ENCODE results near the gene DPEP2NB. TPM values are rescaled to one million over a fixed set of nuclear protein-coding genes. Genes with fewer than 3 reads are reported as not detected.
A peak's percentile ranks its signal among the peaks of the same experiment; 100 is the strongest.

DPEP2NB gene
- total and polyA plus RNA-seq, 8 donors = not detected

- H3K4me1 ChIP-seq = peaks cover 9 to 51% of the 10 kb centered on the region in 2 donors
- peak; percentile 98 for ATAC-seq
- TF ChIP-seq CTCF (IDR thresholded peaks at IDR 0.05) = peak; percentile 99
- peak overlapping the region; percentile 78 to 89 for H3K27ac ChIP-seq
- peaks cover 0 to 4% of the 10 kb centered on the region in 2 donors for H3K36me3 ChIP-seq
- intact Hi-C loops (cut with DNase I) = no loop called here
- peak overlapping the region; percentile 17 to 37 for H3K4me3 ChIP-seq
- H3K9me3 ChIP-seq = no peaks in the 10 kb centered on the region
- H3K27me3 ChIP-seq = no peaks in the 10 kb centered on the region
- peak; percentile 57 to 97 (median 82) for DNase-seq
Measured at GRCh38 chr16:67993207-67994039, 22.3 kb downstream of the DPEP2NB start.

- H3K36me3 ChIP-seq = peaks cover 0 to 4% of the 10 kb centered on the region in 2 donors
Measured at GRCh38 chr16:67992661-67993206, 23.0 kb downstream of the DPEP2NB start.

DNA sequence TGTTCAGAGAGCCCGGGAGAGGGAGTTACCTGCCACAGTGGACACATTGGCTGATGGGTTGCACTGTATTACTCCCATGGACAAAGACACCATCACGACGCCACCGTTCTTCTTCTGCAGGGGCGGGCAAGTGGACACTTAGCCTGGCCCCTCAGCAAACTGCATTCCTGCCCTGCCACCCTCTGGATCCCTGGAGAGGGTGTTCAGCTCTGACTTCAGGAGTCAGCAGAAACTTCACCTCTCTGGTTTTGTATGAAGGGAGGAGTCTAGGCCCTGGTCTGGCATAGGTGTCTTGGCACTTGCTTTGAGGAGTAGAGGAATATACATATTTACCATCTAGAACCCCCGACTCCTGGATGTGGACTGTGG is 25.7 kb downstream of the DPEP2NB start:
- Histone ChIP-seq H3K27me3 (no peaks in the 10 kb centered on the region), H3K4me1 (peaks cover 9 to 40% of the 10 kb centered on the region in 2 donors), H3K9me3 (no peaks in the 10 kb centered on the region), H3K36me3 (peaks cover 0 to 4% of the 10 kb centered on the region in 2 donors), H3K27ac (no peak overlapping the region), H3K4me3 (no peak overlapping the region)
- no peak for TF ChIP-seq CTCF (IDR thresholded peaks at IDR 0.05)
- DNase-seq (no peak), ATAC-seq (no peak)
- intact Hi-C loops (cut with DNase I) = no loop called here

More at GRCh38 chr16:67992661-67993206, 23.0 kb downstream of the DPEP2NB start:
- ATAC-seq (no peak), DNase-seq (no peak)
- Histone ChIP-seq H3K4me1 (peaks cover 9 to 44% of the 10 kb centered on the region in 2 donors), H3K27ac (peak overlapping the region in 1 of 2 donors; percentile 89), H3K4me3 (peak overlapping the region in 1 of 2 donors; percentile 17), H3K27me3 (no peaks in the 10 kb centered on the region), H3K9me3 (no peaks in the 10 kb centered on the region)
- intact Hi-C loops (cut with DNase I) = no loop called here
- no peak for TF ChIP-seq CTCF (IDR thresholded peaks at IDR 0.05)

GRCh38 chr16:67989322-67990017 is 26.2 kb downstream of the DPEP2NB start:
- TF ChIP-seq CTCF (IDR thresholded peaks at IDR 0.05) = no peak
- Histone ChIP-seq H3K4me1 (peaks cover 13 to 42% of the 10 kb centered on the region in 2 donors), H3K4me3 (no peak overlapping the region), H3K27ac (no peak overlapping the region), H3K27me3 (no peaks in the 10 kb centered on the region), H3K9me3 (no peaks in the 10 kb centered on the region), H3K36me3 (peaks cover 0 to 4% of the 10 kb centered on the region in 2 donors)
- intact Hi-C loops (cut with DNase I) = loop anchor here in 1 of 2 donors (10.0 kb wide), 1 partner anchor 55 kb away; no protein-coding TSS in a partner anchor
- ATAC-seq (no peak), DNase-seq (no peak)

GRCh38 chr16:67988675-67989074 is 27.0 kb downstream of the DPEP2NB start:
- ATAC-seq (no peak), DNase-seq (no peak)
- H3K27ac ChIP-seq = no peak overlapping the region
- no peaks in the 10 kb centered on the region for H3K9me3 ChIP-seq
- intact Hi-C loops (cut with DNase I) = loop anchor here in 1 of 2 donors (10.0 kb wide), 1 partner anchor 56 kb away; no protein-coding TSS in a partner anchor
- H3K36me3 ChIP-seq = peaks cover 0 to 4% of the 10 kb centered on the region in 2 donors
- no peaks in the 10 kb centered on the region for H3K27me3 ChIP-seq
- H3K4me1 ChIP-seq = peaks cover 13 to 43% of the 10 kb centered on the region in 2 donors
- no peak for TF ChIP-seq CTCF (IDR thresholded peaks at IDR 0.05)
- H3K4me3 ChIP-seq = no peak overlapping the region
